GM08714 (cell line): ENCODE measurements around the gene SUOX.
"Not testable (repeated sequence)": the region's sequence is repeated elsewhere in the genome, so short reads cannot be mapped to it uniquely, and the experiment has no call there.

ENCODE experiments used
- H3K4me3 ChIP-seq: fragments of 200-500 bp; sonication (Bioruptor generic); 2 replicates; pipeline ENCODE4 v1.5.1; 2014; ENCODE audit warnings: mild to moderate bottlenecking, low read length, inconsistent platforms
- ZNF274 ChIP-seq: IDR thresholded peaks from 2 replicates; pipeline ENCODE4 v1.6.1; 2012; ENCODE audit warnings: mild to moderate bottlenecking, low read depth, low read length

Gene SUOX

GRCh38 chr12:55973599-55974307 is 23.3 kb upstream of the SUOX start, which contains the start of gene RAB5B:
Gene RAB5B, plus strand, starts transcription at chr12:55974078. Its CDS starts 12,883 bp downstream, at chr12:55986961.
- H3K4me3 ChIP-seq: peak within 1 kb of the TSS; percentile 92
- TF ChIP-seq ZNF274: no peak

GRCh38 chr12:55974308-55974730 is 22.8 kb upstream of the SUOX start:
- H3K4me3 ChIP-seq: peak overlapping the region; percentile 83
- TF ChIP-seq ZNF274: no peak

DNA sequence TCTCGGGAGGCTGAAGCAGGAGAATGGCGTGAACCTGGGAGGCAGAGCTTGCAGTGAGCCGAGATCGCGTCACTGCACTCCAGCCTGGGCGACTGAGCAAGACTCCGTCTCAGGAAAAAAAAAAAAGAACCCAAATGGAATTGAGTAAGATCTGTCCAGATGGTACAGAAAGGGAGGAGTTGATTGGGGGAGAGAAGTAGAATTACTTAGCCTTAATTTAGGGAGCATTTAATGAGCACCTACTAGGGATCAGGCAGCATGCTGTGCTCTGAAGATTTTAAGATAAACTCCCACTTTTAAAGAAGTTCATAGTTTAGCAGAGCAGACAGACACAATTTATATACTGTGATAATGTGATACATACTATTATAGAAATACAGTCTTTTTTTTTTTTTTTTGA is 18.7 kb upstream of the SUOX start:
- TF ChIP-seq ZNF274: no peak
- H3K4me3 ChIP-seq: no peak overlapping the region

DNA sequence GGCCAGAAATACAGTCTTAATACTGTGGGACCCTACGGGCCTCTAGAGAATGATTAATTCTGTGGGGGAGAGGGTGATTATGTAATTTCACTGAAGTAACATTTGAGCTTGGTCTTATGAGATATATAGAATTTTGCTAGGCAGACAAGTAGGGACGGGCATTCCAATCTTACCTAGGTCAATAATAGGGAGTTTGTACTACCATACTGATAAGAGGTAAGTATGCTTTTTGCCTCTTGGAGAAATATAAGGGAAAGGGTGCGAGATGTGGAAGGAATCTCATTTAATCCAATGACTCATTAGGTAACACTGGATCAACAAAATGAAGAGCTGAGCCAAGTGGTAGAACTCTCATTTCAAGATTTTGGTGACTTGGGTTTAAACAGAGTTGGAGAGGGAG is 18.0 kb upstream of the SUOX start:
- H3K4me3 ChIP-seq: no peak overlapping the region
- no peak for TF ChIP-seq ZNF274

- not testable (repeated sequence) for H3K4me3 ChIP-seq
Observed at GRCh38 chr12:55981882-55982281, 15.2 kb upstream of the SUOX start.

DNA sequence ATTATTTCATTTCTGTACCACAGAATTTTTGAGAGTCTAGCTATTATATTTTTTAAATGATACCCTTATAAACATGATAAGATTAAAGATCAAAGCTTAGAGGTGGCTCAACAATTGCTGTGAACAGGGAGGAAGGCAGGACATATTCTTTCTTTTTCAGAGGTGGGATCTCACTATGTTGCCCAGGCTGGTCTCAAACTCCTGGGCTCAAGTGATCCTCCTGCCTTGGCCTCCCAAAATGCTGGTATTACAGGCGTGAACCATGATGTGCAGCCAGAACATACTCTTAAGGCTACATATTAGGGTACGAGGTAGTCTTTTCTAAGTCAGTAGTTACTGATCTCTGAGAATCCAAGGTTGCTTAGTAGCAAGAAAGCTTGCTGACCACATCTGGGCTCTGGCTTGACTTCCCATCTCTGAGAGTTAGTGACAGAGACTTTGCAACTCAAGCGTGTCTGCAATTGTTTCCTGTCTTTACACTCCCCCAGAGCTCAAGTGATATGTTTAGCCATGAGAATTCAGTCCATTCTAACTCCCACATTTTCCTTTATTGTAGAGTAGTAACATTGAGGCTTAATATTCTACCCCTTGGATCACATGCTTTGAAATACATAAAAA is 14.6 kb upstream of the SUOX start:
- TF ChIP-seq ZNF274: no peak
- H3K4me3 ChIP-seq: peak overlapping the region; percentile 12; the same call in 1 of the 2 replicates

DNA sequence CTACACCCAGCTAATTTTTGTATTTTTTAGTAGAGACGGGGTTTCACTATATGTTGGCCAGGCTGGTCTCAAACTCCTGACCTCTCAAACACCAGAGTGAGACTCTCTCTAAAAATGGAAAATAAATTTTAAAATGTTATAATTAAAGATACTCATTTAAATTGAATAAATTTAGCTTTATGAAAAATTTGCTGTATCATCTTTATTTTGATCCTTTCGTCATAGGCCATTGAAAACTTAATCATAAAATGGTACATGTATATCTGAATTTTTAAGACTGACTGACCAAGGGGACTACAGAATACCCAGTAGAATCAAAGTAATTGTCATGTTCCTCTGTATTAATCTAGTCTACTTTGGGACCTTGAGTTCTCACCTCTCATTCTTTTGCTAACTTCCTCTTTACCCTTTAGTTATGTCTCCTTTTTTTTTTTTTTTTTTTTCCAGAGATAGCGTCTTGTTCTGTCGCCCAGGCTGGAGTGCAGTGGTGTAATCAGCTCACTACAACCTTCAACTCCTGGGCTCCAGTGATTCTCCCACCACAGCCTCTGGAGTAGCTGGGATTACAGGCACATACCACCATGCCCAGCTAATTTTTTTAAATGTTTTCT is 13.7 kb upstream of the SUOX start:
- TF ChIP-seq ZNF274: no peak
- H3K4me3 ChIP-seq: no peak overlapping the region

- no peak for TF ChIP-seq ZNF274
- H3K4me3 ChIP-seq: no peak overlapping the region
Observed at GRCh38 chr12:55984861-55985260, 12.2 kb upstream of the SUOX start.

DNA sequence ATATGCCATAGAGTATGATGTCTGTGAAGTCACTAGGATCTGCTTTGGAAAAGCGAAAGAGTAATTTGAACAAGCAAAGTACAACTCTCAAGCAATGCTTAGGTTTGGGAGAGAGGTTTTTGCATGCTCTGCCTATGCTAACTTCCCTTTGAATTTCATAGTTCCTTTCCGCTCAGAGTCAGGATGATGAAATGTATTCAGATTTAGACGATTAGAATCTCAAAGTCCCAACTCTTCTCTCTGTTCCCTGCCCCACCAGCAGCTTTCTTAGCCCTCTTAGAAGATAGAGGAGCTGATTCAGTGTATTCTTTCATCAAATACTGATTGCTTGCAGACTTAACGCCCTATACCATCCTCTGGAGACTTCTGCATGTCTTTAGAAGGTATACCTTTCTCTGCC is 11.7 kb upstream of the SUOX start:
- TF ChIP-seq ZNF274: no peak
- H3K4me3 ChIP-seq: no peak overlapping the region

GRCh38 chr12:55985976-55986375 is 11.1 kb upstream of the SUOX start:
- not testable (repeated sequence) for H3K4me3 ChIP-seq

- H3K4me3 ChIP-seq: no peak overlapping the region
- TF ChIP-seq ZNF274: no peak
Observed at GRCh38 chr12:55991110-55991509, 6.0 kb upstream of the SUOX start.

DNA sequence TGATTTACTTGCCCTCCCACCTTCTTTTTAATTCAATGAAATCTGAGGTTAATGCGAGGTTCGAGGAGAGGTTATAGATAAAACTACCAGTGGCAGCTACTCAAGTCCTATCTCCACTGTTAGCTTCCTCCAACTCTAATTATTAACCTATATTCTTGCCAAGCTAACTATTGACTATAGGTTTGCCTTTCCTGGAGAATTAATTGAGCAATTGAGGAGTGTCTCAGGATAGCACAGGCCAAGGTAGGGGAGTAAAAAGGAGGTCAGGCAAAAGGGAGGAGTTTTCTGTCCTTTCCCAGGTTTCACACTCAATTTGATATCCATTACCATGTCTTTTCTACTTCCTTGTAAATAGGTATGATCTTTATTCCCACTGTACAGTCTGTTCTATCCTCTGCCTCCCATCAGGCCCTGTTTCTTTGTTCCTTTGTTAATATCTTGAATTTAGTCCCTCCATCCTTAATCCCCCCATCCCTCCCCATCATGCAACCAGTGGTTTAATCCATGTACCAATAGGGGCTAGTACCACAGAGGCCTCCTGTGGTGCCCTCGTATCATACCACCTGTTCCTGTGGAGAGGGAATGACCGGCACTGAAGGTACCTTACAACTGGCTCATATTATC is 3.7 kb upstream of the SUOX start:
- TF ChIP-seq ZNF274: no peak
- H3K4me3 ChIP-seq: no peak overlapping the region

DNA sequence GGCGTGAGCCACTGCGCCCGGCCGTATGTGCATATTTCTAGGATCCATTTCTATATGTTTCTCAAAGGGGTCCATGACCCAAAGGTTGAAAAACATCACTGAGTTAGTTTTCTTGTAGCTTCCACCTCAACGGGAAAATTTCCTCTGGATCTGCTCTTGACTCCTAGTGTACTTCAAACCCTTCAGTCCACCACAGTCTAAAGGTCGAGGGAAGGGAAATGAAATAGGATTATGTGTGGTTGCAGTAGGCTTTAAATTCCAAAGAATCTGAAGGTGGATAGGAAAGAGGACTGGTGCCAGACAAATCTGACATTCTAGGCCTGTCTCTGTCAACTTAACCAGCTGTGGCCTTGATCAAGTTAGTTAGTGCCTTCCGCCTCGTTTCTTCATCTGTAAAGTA is 1.7 kb upstream of the SUOX start:
- TF ChIP-seq ZNF274: no peak
- H3K4me3 ChIP-seq: no peak overlapping the region

GRCh38 chr12:55996201-55996714 is 818 bp upstream of the SUOX start:
- no peak for TF ChIP-seq ZNF274
- peak overlapping the region; percentile 76 for H3K4me3 ChIP-seq

- H3K4me3 ChIP-seq: peak overlapping the region; percentile 76
- TF ChIP-seq ZNF274: no peak
Observed at GRCh38 chr12:55997535-55997859, 421 bp downstream of the SUOX start.

- not testable (repeated sequence) for H3K4me3 ChIP-seq
Observed at GRCh38 chr12:55999522-55999921, 2.4 kb downstream of the SUOX start.

DNA sequence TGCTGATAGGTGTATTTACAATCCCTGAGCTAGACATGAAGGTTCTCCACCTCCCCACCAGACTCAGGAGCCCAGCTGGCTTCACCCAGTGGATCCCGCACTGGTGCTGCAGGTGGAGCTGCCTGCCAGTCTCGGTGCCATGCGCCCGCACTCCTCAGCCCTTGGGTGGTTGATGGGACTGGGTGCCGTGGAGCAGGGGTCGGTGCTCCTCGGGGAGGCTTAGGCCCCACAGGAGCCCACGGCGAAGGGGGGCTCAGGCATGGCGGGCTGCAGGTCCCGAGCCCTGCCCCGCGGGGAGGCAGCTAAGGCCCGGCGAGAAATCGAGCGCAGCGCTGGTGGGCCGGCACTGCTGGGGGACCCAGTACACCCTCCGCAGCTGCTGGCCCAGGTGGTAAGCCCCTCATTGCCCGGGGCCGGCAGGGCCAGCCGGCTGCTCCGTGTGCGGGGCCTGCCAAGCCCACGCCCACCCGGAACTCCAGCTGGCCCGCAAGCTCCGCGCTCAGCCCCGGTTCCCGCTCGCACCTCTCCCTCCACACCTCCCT is 3.0 kb downstream of the SUOX start:
- H3K4me3 ChIP-seq: not testable (repeated sequence)
